Type B pancreatic cell (in vitro differentiated cells): ENCODE results near the gene SLC36A1. TPM values are rescaled to one million over a fixed set of nuclear protein-coding genes. Genes with fewer than 3 reads are reported as not detected.

Source experiments
- DNase-seq: peaks from one replicate; pipeline ENCODE4 v3.0.0; 2021; ENCODE audit warnings: mixed read lengths; ENCODE audit not compliant: unreplicated experiment; ENCODE audit errors: extremely low spot score
- H3K27ac Mint-ChIP-seq: 2 replicates; pipeline ENCODE4 v1.8.0; 2021; ENCODE audit warnings: mild to moderate bottlenecking, mixed read lengths
- H3K27me3 Mint-ChIP-seq: 2 replicates; pipeline ENCODE4 v1.8.0; 2021; ENCODE audit warnings: mixed read lengths
- H3K36me3 Mint-ChIP-seq: 2 replicates; pipeline ENCODE4 v1.8.0; 2021; ENCODE audit warnings: mixed read lengths
- H3K4me1 Mint-ChIP-seq: one replicate; pipeline ENCODE4 v1.8.0; 2021; ENCODE audit warnings: mixed read lengths; ENCODE audit not compliant: unreplicated experiment
- H3K4me3 Mint-ChIP-seq: 2 replicates; pipeline ENCODE4 v1.8.0; 2021; ENCODE audit warnings: mild to moderate bottlenecking, mixed read lengths
- H3K9me3 Mint-ChIP-seq: 2 replicates; pipeline ENCODE4 v1.8.0; 2021; ENCODE audit warnings: mixed read lengths
- CTCF ChIP-seq: fragments of 200-600 bp; sonication (generic); conservative IDR thresholded peaks from 2 replicates; pipeline ENCODE4 v1.5.0; 2021; ENCODE audit warnings: antibody characterized with exemption, mild to moderate bottlenecking
- total RNA-seq: library from RNA; stranded (reverse); gene quantifications from 2 replicates; pipeline ENCODE4 v1.2.1, GENCODE V29; 2021; ENCODE audit warnings: low replicate concordance

Gene SLC36A1
- total RNA-seq, 1 donor from 2014 or later, result 15.5 TPM

DNA sequence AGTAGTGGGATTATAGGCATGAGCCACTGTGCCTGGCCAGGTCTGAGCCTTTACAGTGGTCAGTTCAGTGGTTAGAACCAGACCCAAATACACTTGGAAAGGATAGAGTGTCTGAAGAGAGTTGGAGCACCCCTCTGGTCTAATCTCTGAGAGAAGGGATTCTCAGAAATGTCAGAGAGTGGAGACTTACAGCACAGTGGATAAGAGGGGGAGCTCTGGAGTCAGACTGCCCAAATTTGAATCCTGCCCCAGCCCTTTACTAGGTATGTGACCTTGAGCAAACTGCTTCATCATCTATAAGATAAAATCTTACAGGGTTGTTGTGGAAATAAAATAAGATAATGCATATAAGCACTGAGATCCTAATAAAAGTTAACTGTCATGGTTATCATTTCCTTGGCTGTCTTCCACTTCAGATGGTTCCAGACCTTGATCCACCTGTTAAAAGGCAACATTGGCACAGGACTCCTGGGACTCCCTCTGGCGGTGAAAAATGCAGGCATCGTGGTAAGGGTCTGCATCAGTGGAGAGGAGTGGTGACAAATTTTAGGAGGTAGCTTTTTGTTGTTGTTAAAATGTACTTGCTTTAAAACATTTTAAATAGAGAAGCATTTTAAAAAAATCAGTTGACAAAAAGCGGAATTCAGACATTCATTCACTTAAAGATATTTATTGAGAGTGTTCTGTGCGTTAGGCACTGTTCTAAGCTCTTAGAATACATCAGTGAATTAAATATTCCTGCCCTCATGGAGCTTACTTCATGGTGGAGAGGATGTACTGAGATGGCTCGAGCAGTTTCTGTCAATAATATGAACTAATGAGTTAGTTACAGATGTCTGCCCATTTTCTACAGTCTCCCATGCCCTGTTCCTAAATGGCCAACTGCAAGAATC is 16.0 kb downstream of the SLC36A1 start:
- H3K9me3 Mint-ChIP-seq, result no peaks in the 10 kb centered on the region
- no peak overlapping the region for H3K27ac Mint-ChIP-seq
- peak; percentile 74 for TF ChIP-seq CTCF
- no peak overlapping the region for H3K4me3 Mint-ChIP-seq
- peaks cover 14% of the 10 kb centered on the region for H3K36me3 Mint-ChIP-seq
- H3K27me3 Mint-ChIP-seq, result no peaks in the 10 kb centered on the region
- no peaks in the 10 kb centered on the region for H3K4me1 Mint-ChIP-seq
- DNase-seq, result no peak

DNA sequence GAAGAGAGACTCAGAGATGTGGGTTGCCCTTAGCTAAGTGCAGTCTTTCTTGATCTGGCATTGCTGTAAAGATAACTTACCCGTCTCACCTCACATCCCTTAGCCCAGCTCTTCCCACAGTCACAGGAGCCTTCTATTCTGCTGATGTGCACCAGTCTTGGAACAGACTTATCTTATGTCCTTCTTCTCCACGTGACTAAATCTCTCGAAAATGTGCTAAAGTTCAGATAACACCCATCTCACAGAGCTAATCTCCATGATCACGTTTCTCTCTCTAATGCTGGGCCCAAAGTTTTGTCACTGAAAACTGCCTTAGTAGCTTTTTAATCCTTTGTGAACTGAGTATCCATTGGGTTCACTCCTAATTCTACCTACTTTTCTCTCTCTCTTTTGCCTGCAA is 16.7 kb downstream of the SLC36A1 start:
- peaks cover 14% of the 10 kb centered on the region for H3K36me3 Mint-ChIP-seq
- DNase-seq, result no peak
- no peaks in the 10 kb centered on the region for H3K27me3 Mint-ChIP-seq
- no peak overlapping the region for H3K27ac Mint-ChIP-seq
- no peaks in the 10 kb centered on the region for H3K4me1 Mint-ChIP-seq
- H3K4me3 Mint-ChIP-seq, result no peak overlapping the region
- H3K9me3 Mint-ChIP-seq, result no peaks in the 10 kb centered on the region
- TF ChIP-seq CTCF, result no peak

DNA sequence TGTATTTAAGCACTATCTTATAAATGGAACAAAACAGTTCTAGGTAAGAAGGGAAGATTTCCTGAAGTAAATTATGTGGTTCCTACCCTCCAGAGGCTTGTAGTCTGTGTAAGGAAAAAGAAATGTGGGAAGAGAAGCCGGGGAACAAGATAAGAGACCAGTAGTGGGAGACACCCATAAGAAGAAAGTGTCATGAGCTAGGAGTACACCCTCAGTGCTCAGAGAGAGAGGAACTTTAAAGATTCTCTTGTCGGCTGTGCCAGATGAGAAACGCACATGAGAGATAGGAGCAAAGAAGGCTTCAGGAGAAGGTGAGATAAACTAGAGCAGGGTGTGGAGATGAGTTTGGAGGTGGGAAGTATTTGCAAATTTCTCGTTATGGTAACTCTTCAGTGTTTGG is 18.1 kb downstream of the SLC36A1 start:
- no peaks in the 10 kb centered on the region for H3K9me3 Mint-ChIP-seq
- no peak overlapping the region for H3K4me3 Mint-ChIP-seq
- H3K4me1 Mint-ChIP-seq, result no peaks in the 10 kb centered on the region
- TF ChIP-seq CTCF, result no peak
- peaks cover 10% of the 10 kb centered on the region for H3K36me3 Mint-ChIP-seq
- no peak overlapping the region for H3K27ac Mint-ChIP-seq
- DNase-seq, result no peak
- H3K27me3 Mint-ChIP-seq, result no peaks in the 10 kb centered on the region

GRCh38 chr5:151467576-151467975 is 20.2 kb downstream of the SLC36A1 start:
- no peak for TF ChIP-seq CTCF
- Mint-ChIP-seq H3K9me3 (no peaks in the 10 kb centered on the region), H3K36me3 (peaks cover 10% of the 10 kb centered on the region), H3K27me3 (no peaks in the 10 kb centered on the region), H3K4me1 (no peaks in the 10 kb centered on the region), H3K27ac (no peak overlapping the region), H3K4me3 (no peak overlapping the region)
- DNase-seq, result no peak

GRCh38 chr5:151469386-151469785 is 22.0 kb downstream of the SLC36A1 start:
- H3K36me3 Mint-ChIP-seq, result peaks cover 10% of the 10 kb centered on the region
- H3K9me3 Mint-ChIP-seq, result no peaks in the 10 kb centered on the region
- H3K27ac Mint-ChIP-seq, result no peak overlapping the region
- TF ChIP-seq CTCF, result no peak
- no peaks in the 10 kb centered on the region for H3K27me3 Mint-ChIP-seq
- no peaks in the 10 kb centered on the region for H3K4me1 Mint-ChIP-seq
- DNase-seq, result no peak
- no peak overlapping the region for H3K4me3 Mint-ChIP-seq
